Ovary (tissue), 9 donors: ENCODE data around the gene IDE. TPM values are rescaled to one million over a fixed set of nuclear protein-coding genes. Genes with fewer than 3 reads are reported as not detected.

ENCODE experiments used
- DNase-seq, 5 donors: peaks; one replicate each; pipeline ENCODE4 v3.0.0-alpha.2; 2019 to 2020
- H3K27ac ChIP-seq, 2 donors: fragments of 200-600 bp; one replicate each; pipeline versions ENCODE4 v1.5.1 to v1.8.0; 2019 to 2022
- H3K27me3 ChIP-seq: fragments of 200-600 bp; one replicate; pipeline ENCODE4 v1.8.0; 2022
- H3K36me3 ChIP-seq: fragments of 200-600 bp; sonication (generic); one replicate; pipeline ENCODE4 v1.5.1; 2019
- H3K4me1 ChIP-seq: one replicate; pipeline ENCODE4 v1.8.1; 2013; ENCODE audit warnings: mild to moderate bottlenecking, moderate library complexity; ENCODE audit not compliant: insufficient read depth
- H3K4me3 ChIP-seq: fragments of 200-600 bp; sonication (generic); one replicate; pipeline ENCODE4 v1.5.1; 2017
- H3K9me3 ChIP-seq, 2 donors: fragments of 200-600 bp in 1 of 2; sonication (generic) in 1 of 2; one replicate each; pipeline versions ENCODE4 v1.5.1 to v1.8.1; 2013 to 2019; ENCODE audit warnings: mild to moderate bottlenecking in 1 of 2, moderate library complexity in 1 of 2
- CTCF ChIP-seq, 3 donors: fragments of 450-650 bp in 2 of 3; fragments of 200-600 bp in 1 of 3; IDR thresholded peaks; one replicate each; pipeline versions ENCODE4 v1.5.1 to v1.8.0; 2016 to 2022; ENCODE audit warnings: antibody characterized with exemption in 3 of 3, mild to moderate bottlenecking in 1 of 3
- EP300 ChIP-seq: sonication (generic); formaldehyde crosslinking; IDR thresholded peaks from one replicate; pipeline ENCODE4 v1.6.1; 2017; ENCODE audit warnings: antibody characterized with exemption
- POLR2A ChIP-seq: fragments of 450-650 bp; IDR thresholded peaks from one replicate; pipeline ENCODE4 v1.6.1; 2017; ENCODE audit warnings: antibody characterized with exemption, mild to moderate bottlenecking, moderate library complexity
- WGBS, 3 donors: extraction: QIAGEN DNeasy Blood & Tissue Kit in 1 of 3; methylation state at CpG; one replicate each; pipeline versions ENCODE4 v1.1.5 to v1.1.7; 2013 to 2017; 5-methylcytosine and 5-hydroxymethylcytosine counted together
- intact Hi-C, 4 donors: fragments of 100-400 bp; cut with DNase I; formaldehyde crosslinking; loops; one replicate each; pipeline versions ENCODE4 v1.11.0 to v1.15.1; 2022 to 2023
- polyA plus RNA-seq, 2 donors: library from polyadenylated mRNA; stranded (reverse); fragments of 200-250 nt in 1 of 2; fragments of 350-450 nt in 1 of 2; fragmentation: Illumina TruSeq in 1 of 2; extraction: RNeasy Lipid Tissue Mini Kit (QIAGEN cat#74804) in 1 of 2; gene quantifications; one replicate each; pipeline ENCODE4 v1.2.3, GENCODE V29; 2013 to 2014
- total RNA-seq, 7 donors: library from RNA; depleted of rRNA in 2 of 7; stranded (reverse); fragments of >200 nt in 2 of 7; fragmentation: NEBNext Ultra II Directional in 3 of 7; extraction: Animal tissue kit (Norgen Biotek cat#: 25700) in 3 of 7; gene quantifications; one replicate each; pipeline versions ENCODE4 v1.1.0 to v1.2.4, GENCODE V29; 2016 to 2023
- donor health status: DM: no; HTN: no; CAD: no; lungs with moderate emphysema.
- donor health status: DM: no; HTN: no; CAD: no.
- donor health status: Bipolar disorder and iron deficiency.
- donor health status: DM: yes; HTN: yes; CAD: no.
- donor health status: DM: no; HTN: no; CAD: no.
- donor health status: DM: yes; HTN: yes; CAD: no.

Gene IDE
- total and polyA plus RNA-seq, 9 donors = 5.8 to 34.1 (median 19.5) TPM

- DNase-seq = no peak
- peaks cover 11% of the 10 kb centered on the region for H3K4me1 ChIP-seq
- H3K36me3 ChIP-seq = no peaks in the 10 kb centered on the region
- H3K9me3 ChIP-seq = no peaks in the 10 kb centered on the region
- intact Hi-C loops = no loop called here
- WGBS, 3 donors = 78 to 86% (median 80%) methylated on average over 2 of the region's 2 CpGs
- H3K4me3 ChIP-seq = no peak overlapping the region
- TF ChIP-seq CTCF (IDR thresholded peaks at IDR 0.05) (no peak), EP300 (no peak), POLR2A (no peak)
- no peak overlapping the region for H3K27ac ChIP-seq
- H3K27me3 ChIP-seq = no peaks in the 10 kb centered on the region
These were observed 4.8 kb downstream of the IDE start for GRCh38 chr10:92569071-92569470.

- Histone ChIP-seq H3K27ac (no peak overlapping the region), H3K4me1 (peaks cover 11% of the 10 kb centered on the region), H3K27me3 (no peaks in the 10 kb centered on the region), H3K36me3 (no peaks in the 10 kb centered on the region), H3K9me3 (no peaks in the 10 kb centered on the region), H3K4me3 (no peak overlapping the region)
- 88 to 93% (median 91%) methylated on average over 4 of the region's 4 CpGs for WGBS, 3 donors
- intact Hi-C loops = no loop called here
- DNase-seq = no peak
- no peak for TF ChIP-seq EP300
- TF ChIP-seq POLR2A = no peak
- TF ChIP-seq CTCF (IDR thresholded peaks at IDR 0.05) = no peak
These were observed 5.8 kb downstream of the IDE start for GRCh38 chr10:92567952-92568600.

- intact Hi-C loops = no loop called here
- H3K9me3 ChIP-seq = no peaks in the 10 kb centered on the region
- no peak for DNase-seq
- no peak overlapping the region for H3K4me3 ChIP-seq
- no peaks in the 10 kb centered on the region for H3K27me3 ChIP-seq
- TF ChIP-seq CTCF (IDR thresholded peaks at IDR 0.05) (no peak), POLR2A (no peak), EP300 (no peak)
- no peaks in the 10 kb centered on the region for H3K4me1 ChIP-seq
- H3K27ac ChIP-seq = no peak overlapping the region
- no peaks in the 10 kb centered on the region for H3K36me3 ChIP-seq
These were observed 11.5 kb downstream of the IDE start for GRCh38 chr10:92562424-92562823.

GRCh38 chr10:92559046-92559445 is 14.8 kb downstream of the IDE start:
- no peaks in the 10 kb centered on the region for H3K36me3 ChIP-seq

More at GRCh38 chr10:92559046-92559445, 14.8 kb downstream of the IDE start:
- Histone ChIP-seq H3K4me1 (no peaks in the 10 kb centered on the region), H3K27me3 (no peaks in the 10 kb centered on the region), H3K4me3 (no peak overlapping the region), H3K9me3 (peaks cover 0 to 4% of the 10 kb centered on the region in 2 donors), H3K27ac (no peak overlapping the region)
- TF ChIP-seq POLR2A (no peak), EP300 (no peak), CTCF (IDR thresholded peaks at IDR 0.05) (no peak)
- WGBS, 3 donors = 94 to 96% (median 95%) methylated on average over 4 of the region's 4 CpGs
- intact Hi-C loops = no loop called here
- no peak for DNase-seq
